Left ventricle myocardium inferior (tissue), 1 donor: Measurements from ENCODE around the gene KLRF1. TPM values are rescaled to one million over a fixed set of nuclear protein-coding genes. Genes with fewer than 3 reads are reported as not detected.

ENCODE experiments used
- DNase-seq: peaks from one replicate; pipeline ENCODE4 v3.0.0-alpha.2; 2020
- H3K27ac ChIP-seq: fragments of 200-600 bp; replicated peaks from 2 replicates; pipeline ENCODE4 v1.8.0; 2021
- H3K27me3 ChIP-seq: fragments of 200-600 bp; 2 replicates; pipeline ENCODE4 v1.8.0; 2021; ENCODE audit warnings: low read depth
- H3K36me3 ChIP-seq: fragments of 200-600 bp; 2 replicates; pipeline ENCODE4 v1.8.0; 2021
- H3K4me1 ChIP-seq: fragments of 200-600 bp; 2 replicates; pipeline ENCODE4 v1.8.0; 2021
- H3K4me3 ChIP-seq: fragments of 200-600 bp; 2 replicates; pipeline ENCODE4 v1.8.0; 2021; ENCODE audit warnings: mild to moderate bottlenecking, moderate library complexity
- H3K9me3 ChIP-seq: fragments of 200-600 bp; replicated peaks from 2 replicates; pipeline ENCODE4 v1.8.0; 2021
- CTCF ChIP-seq: fragments of 200-600 bp; IDR thresholded peaks from 2 replicates; pipeline ENCODE4 v1.8.0; 2021; ENCODE audit warnings: antibody characterized with exemption, mild to moderate bottlenecking, borderline replicate concordance
- intact Hi-C: fragments of 100-400 bp; cut with micrococcal nuclease; formaldehyde crosslinking; loops from one replicate; pipeline ENCODE4 v1.11.0; 2022
- total RNA-seq: library from RNA; stranded (reverse); fragmentation: NEBNext Ultra II Directional; extraction: Animal tissue kit (Norgen Biotek cat#: 25700); gene quantifications from one replicate; pipeline ENCODE4 v1.2.1, GENCODE V29; 2021
- donor health status: DM: no; HTN: yes; CAD: no; lungs with severe emphysema.

Gene KLRF1
- total RNA-seq, 1 donor from 2014 or later: not detected

DNA sequence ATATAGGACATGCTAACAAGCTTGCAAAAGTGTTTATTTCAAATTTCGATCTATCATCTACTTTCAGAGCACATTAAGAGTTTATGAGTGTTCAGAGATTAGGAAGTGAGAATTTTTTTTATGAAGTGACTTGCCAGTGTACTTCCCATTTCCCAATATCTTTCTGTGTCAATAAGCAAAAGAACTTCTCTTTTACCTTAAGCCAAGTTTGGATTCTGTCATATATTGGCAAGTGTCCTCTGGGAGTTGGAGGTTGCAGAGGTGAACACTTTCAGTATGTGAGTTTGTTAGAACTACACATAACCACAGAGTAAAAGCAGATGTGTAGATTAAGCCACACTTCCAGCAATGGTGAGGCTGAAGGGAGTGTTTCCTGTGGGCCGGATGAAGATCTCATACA is 16.6 kb upstream of the KLRF1 start:
- intact Hi-C loops: no loop called here
- peaks cover 16% of the 10 kb centered on the region for H3K27me3 ChIP-seq
- TF ChIP-seq CTCF: no peak
- H3K9me3 ChIP-seq: no peaks in the 10 kb centered on the region
- DNase-seq: no peak
- no peaks in the 10 kb centered on the region for H3K4me1 ChIP-seq
- H3K27ac ChIP-seq: no peak overlapping the region
- no peak overlapping the region for H3K4me3 ChIP-seq
- no peaks in the 10 kb centered on the region for H3K36me3 ChIP-seq

- H3K4me3 ChIP-seq: no peak overlapping the region
- no peaks in the 10 kb centered on the region for H3K36me3 ChIP-seq
- no peaks in the 10 kb centered on the region for H3K9me3 ChIP-seq
- DNase-seq: no peak
- H3K27ac ChIP-seq: no peak overlapping the region
- intact Hi-C loops: no loop called here
- H3K4me1 ChIP-seq: no peaks in the 10 kb centered on the region
- TF ChIP-seq CTCF: no peak
- peaks cover 16% of the 10 kb centered on the region for H3K27me3 ChIP-seq
These were observed 15.7 kb upstream of the KLRF1 start for GRCh38 chr12:9811621-9812020.

- peak; percentile 76 for DNase-seq
- Histone ChIP-seq H3K27ac (no peak overlapping the region), H3K4me3 (peak overlapping the region; percentile 55), H3K9me3 (no peaks in the 10 kb centered on the region), H3K27me3 (peaks cover 16% of the 10 kb centered on the region), H3K4me1 (no peaks in the 10 kb centered on the region), H3K36me3 (no peaks in the 10 kb centered on the region)
- TF ChIP-seq CTCF: peak; percentile 79
- intact Hi-C loops: no loop called here
These were observed 13.2 kb upstream of the KLRF1 start for GRCh38 chr12:9813821-9814798.

- no peaks in the 10 kb centered on the region for H3K9me3 ChIP-seq
- DNase-seq: no peak
- TF ChIP-seq CTCF: no peak
- no peaks in the 10 kb centered on the region for H3K4me1 ChIP-seq
- intact Hi-C loops: no loop called here
- H3K4me3 ChIP-seq: no peak overlapping the region
- H3K36me3 ChIP-seq: no peaks in the 10 kb centered on the region
- no peak overlapping the region for H3K27ac ChIP-seq
- peaks cover 10% of the 10 kb centered on the region for H3K27me3 ChIP-seq
These were observed 6.9 kb upstream of the KLRF1 start for GRCh38 chr12:9820281-9820930.

- H3K4me1 ChIP-seq: no peaks in the 10 kb centered on the region
- H3K27me3 ChIP-seq: no peaks in the 10 kb centered on the region
- H3K27ac ChIP-seq: no peak overlapping the region
- DNase-seq: no peak
- intact Hi-C loops: loop anchor here (5.0 kb wide), 1 partner anchor 78 kb away; no protein-coding TSS in a partner anchor
- no peaks in the 10 kb centered on the region for H3K36me3 ChIP-seq
- peaks cover 3% of the 10 kb centered on the region for H3K9me3 ChIP-seq
- TF ChIP-seq CTCF: no peak
- no peak overlapping the region for H3K4me3 ChIP-seq
These were observed 2.2 kb downstream of the KLRF1 start for GRCh38 chr12:9829483-9829882.
